CD14-positive monocyte (primary cell): ENCODE results near the gene CFAP299. TPM values are rescaled to one million over a fixed set of nuclear protein-coding genes. Genes with fewer than 3 reads are reported as not detected.

Experiments used
- DNase-seq, 3 donors: peaks; one replicate each; pipeline ENCODE4 v3.0.0-alpha.2; 2011 to 2022
- H2AFZ ChIP-seq: 2 replicates; pipeline ENCODE4 v1.6.0; 2012; ENCODE audit warnings: mild to moderate bottlenecking, low read depth, low read length, inconsistent platforms; ENCODE audit not compliant: insufficient read depth, poor library complexity, severe bottlenecking
- H3K27ac ChIP-seq, 2 donors: 1 replicate in 1 of 2; 2 replicates in 1 of 2; pipeline ENCODE4 v1.5.1; 2012 to 2013; ENCODE audit warnings: low read length in 2 of 2, control low read depth in 1 of 2, inconsistent platforms in 1 of 2, low read depth in 1 of 2, mild to moderate bottlenecking in 1 of 2
- H3K27me3 ChIP-seq, 2 donors: one replicate each; pipeline versions ENCODE4 v1.6.0 to v1.6.1; 2011 to 2013; ENCODE audit warnings: low read length in 2 of 2; ENCODE audit not compliant: control insufficient read depth in 2 of 2, insufficient read depth in 2 of 2
- H3K36me3 ChIP-seq, 2 donors: replicated peaks in 1 of 2; 1 replicate in 1 of 2; 2 replicates in 1 of 2; pipeline versions ENCODE4 v1.5.1 to v1.6.1; 2012 to 2013; ENCODE audit warnings: low read length in 2 of 2, control low read depth in 1 of 2, inconsistent platforms in 1 of 2, mild to moderate bottlenecking in 1 of 2; ENCODE audit not compliant: insufficient read depth in 2 of 2, control insufficient read depth in 1 of 2
- H3K4me1 ChIP-seq, 2 donors: 1 replicate in 1 of 2; 2 replicates in 1 of 2; pipeline versions ENCODE4 v1.5.1 to v1.6.1; 2012 to 2013; ENCODE audit warnings: low read length in 2 of 2, control low read depth in 1 of 2, inconsistent platforms in 1 of 2, mild to moderate bottlenecking in 1 of 2, moderate library complexity in 1 of 2; ENCODE audit not compliant: insufficient read depth in 2 of 2, control insufficient read depth in 1 of 2
- H3K4me2 ChIP-seq: replicated peaks from 2 replicates; pipeline ENCODE3; 2012; ENCODE audit warnings: low read length, moderate library complexity, mild to moderate bottlenecking; ENCODE audit not compliant: poor library complexity, severe bottlenecking; ENCODE audit errors: extremely low read depth
- H3K4me3 ChIP-seq, 3 experiments: fragments of 200-600 bp in 1 of 3; sonication (generic) in 1 of 3; replicated peaks in 1 of 3; 1 replicate in 2 of 3; 2 replicates in 1 of 3; pipeline ENCODE4 v1.5.1; 2011 to 2013; ENCODE audit warnings: low read length in 3 of 3, mild to moderate bottlenecking in 3 of 3, control low read depth in 2 of 3, low read depth in 2 of 3, inconsistent platforms in 1 of 3, moderate library complexity in 1 of 3
- H3K79me2 ChIP-seq: 2 replicates; pipeline ENCODE4 v1.6.0; 2012; ENCODE audit warnings: mild to moderate bottlenecking, control low read depth, inconsistent platforms, low read length, moderate library complexity; ENCODE audit not compliant: insufficient read depth
- H3K9ac ChIP-seq: 2 replicates; pipeline ENCODE4 v1.6.0; 2017; ENCODE audit warnings: low read length, mild to moderate bottlenecking; ENCODE audit not compliant: insufficient read depth, poor library complexity, severe bottlenecking
- H3K9me3 ChIP-seq, 2 donors: replicated peaks in 1 of 2; 1 replicate in 1 of 2; 2 replicates in 1 of 2; pipeline versions ENCODE4 v1.5.1 to v1.6.1; 2012 to 2013; ENCODE audit warnings: low read length in 2 of 2, control low read depth in 1 of 2; ENCODE audit not compliant: control insufficient read depth in 1 of 2, insufficient read depth in 1 of 2
- H4K20me1 ChIP-seq: 2 replicates; pipeline ENCODE4 v1.6.0; 2012; ENCODE audit warnings: mild to moderate bottlenecking, low read length, control low read depth, moderate library complexity; ENCODE audit not compliant: insufficient read depth
- H3K27ac Mint-ChIP-seq, 7 donors: one replicate each; pipeline ENCODE4 v1.8.0; 2020; ENCODE audit warnings: mild to moderate bottlenecking in 7 of 7, mixed read lengths in 7 of 7, moderate library complexity in 6 of 7, inconsistent platforms in 2 of 7
- H3K27me3 Mint-ChIP-seq, 3 donors: one replicate each; pipeline ENCODE4 v1.8.0; 2021 to 2022; ENCODE audit warnings: low read depth in 3 of 3, mild to moderate bottlenecking in 3 of 3, mixed read lengths in 3 of 3, moderate library complexity in 3 of 3, inconsistent platforms in 1 of 3
- H3K36me3 Mint-ChIP-seq, 2 donors: one replicate each; pipeline ENCODE4 v1.8.0; 2020; ENCODE audit warnings: mixed read lengths in 2 of 2, inconsistent platforms in 1 of 2, mild to moderate bottlenecking in 1 of 2
- H3K4me1 Mint-ChIP-seq: one replicate; pipeline ENCODE4 v1.8.0; 2020; ENCODE audit warnings: mild to moderate bottlenecking, mixed read lengths
- H3K4me3 Mint-ChIP-seq, 2 donors: one replicate each; pipeline ENCODE4 v1.8.0; 2020; ENCODE audit warnings: mild to moderate bottlenecking in 2 of 2, mixed read lengths in 2 of 2, moderate library complexity in 1 of 2
- H3K9me3 Mint-ChIP-seq, 7 donors: one replicate each; pipeline ENCODE4 v1.8.0; 2020 to 2022; ENCODE audit warnings: mixed read lengths in 7 of 7, mild to moderate bottlenecking in 6 of 7, moderate library complexity in 6 of 7, inconsistent platforms in 2 of 7
- CTCF ChIP-seq: fragments of 200-600 bp; IDR thresholded peaks from one replicate; pipeline ENCODE4 v1.8.0; 2022; ENCODE audit warnings: antibody characterized with exemption, mild to moderate bottlenecking
- WGBS: methylation state at CpG from one replicate; pipeline ENCODE4 v1.1.5; 2013; ENCODE audit warnings: missing lambda C conversion rate; ENCODE audit not compliant: insufficient coverage; 5-methylcytosine and 5-hydroxymethylcytosine counted together
- intact Hi-C, 2 donors: fragments of 100-400 bp; cut with micrococcal nuclease; formaldehyde crosslinking; loops; one replicate each; pipeline versions ENCODE4 v1.15.0 to v1.15.1; 2023
- polyA plus RNA-seq, 3 donors: library from polyadenylated mRNA; depleted of rRNA in 1 of 3; unstranded in 2 of 3; stranded (reverse) in 1 of 3; fragments of 300-500 nt in 2 of 3; fragments of >200 nt in 1 of 3; fragmentation: Illumina TruSeq in 2 of 3; gene quantifications; 1 replicate in 2 of 3; 2 replicates in 1 of 3; pipeline ENCODE4 v1.2.3, GENCODE V29; 2012 to 2021

Gene CFAP299
- polyA plus RNA-seq, 3 donors = not detected

DNA sequence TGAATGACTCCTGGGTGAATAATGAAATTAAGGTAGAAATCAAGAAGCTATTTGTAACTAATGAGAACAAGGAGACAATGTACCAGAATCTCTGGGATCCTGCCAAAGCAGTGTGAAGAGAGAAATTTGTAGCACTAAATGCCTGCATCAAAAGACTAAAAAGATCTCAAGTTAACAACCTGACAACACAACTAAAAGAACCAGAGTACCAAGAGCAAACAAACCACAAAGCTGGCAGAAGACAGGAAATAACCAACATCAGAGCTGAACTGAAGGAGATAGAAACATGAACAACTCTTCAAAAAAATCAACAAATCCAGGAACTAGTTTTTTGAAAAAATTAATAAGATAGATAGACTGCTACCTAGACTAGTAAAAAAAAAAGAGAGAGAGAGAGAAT is 8.4 kb downstream of the CFAP299 start:
- Histone ChIP-seq H3K27ac (no peak overlapping the region), H4K20me1 (no peaks in the 10 kb centered on the region), H2AFZ (no peak overlapping the region), H3K9ac (no peak overlapping the region), H3K36me3 (no peaks in the 10 kb centered on the region), H3K9me3 (peaks cover 0 to 13% of the 10 kb centered on the region in 2 donors), H3K4me1 (no peaks in the 10 kb centered on the region), H3K4me2 (no peak overlapping the region), H3K79me2 (no peaks in the 10 kb centered on the region), H3K4me3 (no peak overlapping the region), H3K27me3 (no peaks in the 10 kb centered on the region)
- H3K36me3 Mint-ChIP-seq = no peaks in the 10 kb centered on the region
- no peak for DNase-seq
- intact Hi-C loops = no loop called here
- peaks cover 13 to 34% (median 16%) of the 10 kb centered on the region in 7 donors for H3K9me3 Mint-ChIP-seq
- H3K27ac Mint-ChIP-seq = no peak overlapping the region
- no peak for TF ChIP-seq CTCF
- H3K4me1 Mint-ChIP-seq = no peaks in the 10 kb centered on the region
- peaks cover 0 to 7% (median 1%) of the 10 kb centered on the region in 3 donors for H3K27me3 Mint-ChIP-seq
- no peak overlapping the region for H3K4me3 Mint-ChIP-seq

GRCh38 chr4:80360084-80360483 is 24.6 kb downstream of the CFAP299 start:
- DNase-seq = no peak
- no CpG with 5 or more reads among the region's 3 CpGs for WGBS

More at GRCh38 chr4:80360084-80360483, 24.6 kb downstream of the CFAP299 start:
- Histone ChIP-seq H3K4me1 (no peaks in the 10 kb centered on the region), H3K27me3 (peaks cover 5 to 7% of the 10 kb centered on the region in 2 donors), H3K27ac (no peak overlapping the region), H3K36me3 (no peaks in the 10 kb centered on the region), H3K9ac (no peak overlapping the region), H4K20me1 (no peaks in the 10 kb centered on the region), H3K4me2 (no peak overlapping the region), H3K79me2 (no peaks in the 10 kb centered on the region), H2AFZ (no peak overlapping the region), H3K4me3 (no peak overlapping the region), H3K9me3 (no peaks in the 10 kb centered on the region)
- Mint-ChIP-seq H3K9me3 (no peaks in the 10 kb centered on the region), H3K27me3 (peaks cover 8 to 16% (median 12%) of the 10 kb centered on the region in 3 donors), H3K27ac (no peak overlapping the region), H3K36me3 (no peaks in the 10 kb centered on the region), H3K4me3 (peak overlapping the region in 1 of 2 donors; percentile 35), H3K4me1 (no peaks in the 10 kb centered on the region)
- intact Hi-C loops = loop anchor here in 1 of 2 donors (5.0 kb wide), 1 partner anchor 632 kb away; no protein-coding TSS in a partner anchor
- no peak for TF ChIP-seq CTCF
